Measurements from ENCODE around the gene EXD3. TPM values are rescaled to one million over a fixed set of nuclear protein-coding genes. Genes with fewer than 3 reads are reported as not detected.

EXD3 gene
- total RNA-seq, 2 experiments from 2014 or later: 8.1 to 9.0 TPM

DNA sequence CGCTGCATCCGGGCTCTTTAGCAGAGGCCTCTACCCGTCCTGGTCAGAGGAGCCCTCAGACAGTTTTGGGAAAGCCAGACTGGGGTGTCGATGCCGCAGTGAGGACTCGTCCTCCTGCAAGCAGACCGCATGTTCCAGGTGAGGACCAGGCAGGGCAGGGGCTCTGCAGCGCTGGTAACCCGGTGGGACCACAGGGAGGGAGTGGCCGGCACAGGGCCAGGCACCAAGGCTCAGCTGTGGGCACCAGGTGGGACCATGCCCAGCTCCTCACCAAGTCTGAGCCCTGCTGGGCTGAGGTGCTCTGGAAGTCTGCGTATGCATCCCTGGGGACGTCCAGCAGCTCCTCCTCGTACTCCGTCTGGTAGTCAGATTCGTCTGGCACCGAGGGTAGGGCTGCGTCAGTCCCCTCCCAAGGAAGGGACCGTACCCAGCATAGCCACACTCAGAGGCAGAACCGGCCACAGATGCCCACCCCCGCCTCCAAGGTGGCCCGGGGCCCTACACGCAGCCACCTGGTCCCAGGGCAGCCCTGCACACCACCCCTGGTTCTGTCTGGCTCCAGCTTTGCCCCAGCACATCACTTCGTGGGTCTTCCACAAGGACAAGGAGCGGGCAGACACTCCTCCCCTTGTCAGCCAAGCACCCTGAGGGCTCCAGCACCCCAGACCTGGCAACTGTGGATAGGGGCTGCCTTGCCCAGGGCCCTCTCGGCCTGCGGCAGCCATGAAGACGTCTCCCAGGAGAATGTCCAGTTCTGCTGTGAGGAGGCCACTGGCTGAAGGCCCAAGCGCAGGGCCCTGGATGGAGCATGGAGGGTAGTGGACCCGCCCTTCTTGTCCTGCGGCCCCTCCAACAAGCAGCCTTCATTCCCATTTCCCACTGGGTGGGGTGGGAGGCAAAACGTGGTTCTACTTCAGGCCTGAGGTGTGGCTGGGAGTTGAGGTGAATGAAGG, 37.7 kb upstream of the EXD3 start:
- peak overlapping the region; percentile 91 for H3K27ac Mint-ChIP-seq
- CTCF ChIA-PET: interaction anchor here (1.4 to 1.5 kb wide), 2 partner anchors 15 to 38 kb away, joined by 3 read pairs; partner anchors contain the start of gene EXD3
- H3K27me3 Mint-ChIP-seq: no peaks in the 10 kb centered on the region
- POLR2A ChIA-PET: interaction anchor here (0.6 kb wide), 1 partner anchor 17 kb away, joined by 3 read pairs; no protein-coding TSS in a partner anchor
- no peaks in the 10 kb centered on the region for H3K9me3 Mint-ChIP-seq
- intact Hi-C loops (cut with micrococcal nuclease): no loop called here
- peaks cover 11% of the 10 kb centered on the region for H3K36me3 Mint-ChIP-seq (ENCODE audit: low read depth)
- no peak for ATAC-seq
- peaks cover 34% of the 10 kb centered on the region for H3K4me1 Mint-ChIP-seq (ENCODE audit: low read depth)
- DNase-seq: no peak
- H3K4me3 Mint-ChIP-seq: peak overlapping the region; percentile 83
- no peak for TF ChIP-seq CTCF (IDR thresholded peaks at IDR 0.05)

GRCh38 chr9:137459601-137460362, 36.8 kb upstream of the EXD3 start:
- no peak for ATAC-seq
- ChIA-PET POLR2A (no interaction called here), CTCF (interaction anchor here (1.0 to 1.5 kb wide), 3 partner anchors 14 to 158 kb away, joined by 3 to 4 read pairs (median 3); partner anchors contain the start of gene EXD3)
- peak overlapping the region; percentile 91 for H3K27ac Mint-ChIP-seq
- no peaks in the 10 kb centered on the region for H3K27me3 Mint-ChIP-seq
- DNase-seq: no peak
- no peak for TF ChIP-seq CTCF (IDR thresholded peaks at IDR 0.05)
- intact Hi-C loops (cut with micrococcal nuclease): no loop called here
- H3K4me1 Mint-ChIP-seq (ENCODE audit: low read depth): peaks cover 37% of the 10 kb centered on the region
- H3K9me3 Mint-ChIP-seq: no peaks in the 10 kb centered on the region
- H3K36me3 Mint-ChIP-seq (ENCODE audit: low read depth): peaks cover 18% of the 10 kb centered on the region
- peak overlapping the region; percentile 57 for H3K4me3 Mint-ChIP-seq

GRCh38 chr9:137459152-137459600, 36.2 kb upstream of the EXD3 start, which contains the start of gene NSMF:
Gene NSMF (minus strand): TSS chr9:137459334. CDS start chr9:137459102, 232 bp downstream.
- Mint-ChIP-seq H3K9me3 (no peaks in the 10 kb centered on the region), H3K36me3 (ENCODE audit: low read depth) (peaks cover 24% of the 10 kb centered on the region), H3K27ac (peak within 1 kb of the TSS; percentile 91), H3K27me3 (no peaks in the 10 kb centered on the region), H3K4me3 (peak within 1 kb of the TSS; percentile 57), H3K4me1 (ENCODE audit: low read depth) (peaks cover 42% of the 10 kb centered on the region)
- DNase-seq (peak; percentile 95), ATAC-seq (peak; percentile 63)
- CTCF ChIA-PET: interaction anchor here (0.6 to 1.0 kb wide), 3 partner anchors 14 to 158 kb away, joined by 3 to 4 read pairs (median 3); partner anchors contain the start of genes EXD3 and NOXA1
- POLR2A ChIA-PET: no interaction called here
- intact Hi-C loops (cut with micrococcal nuclease): no loop called here
- no peak for TF ChIP-seq CTCF (IDR thresholded peaks at IDR 0.05)

- no peak for TF ChIP-seq CTCF (IDR thresholded peaks at IDR 0.05)
- intact Hi-C loops (cut with micrococcal nuclease): no loop called here
- peak overlapping the region; percentile 57 for H3K4me3 Mint-ChIP-seq
- POLR2A ChIA-PET: no interaction called here
- CTCF ChIA-PET: interaction anchor here (0.6 to 1.0 kb wide), 2 partner anchors 13 to 35 kb away, joined by 3 to 4 read pairs; partner anchors contain the start of genes EXD3 and NOXA1
- peaks cover 46% of the 10 kb centered on the region for H3K4me1 Mint-ChIP-seq (ENCODE audit: low read depth)
- H3K9me3 Mint-ChIP-seq: no peaks in the 10 kb centered on the region
- DNase-seq (no peak), ATAC-seq (peak; percentile 1)
- H3K27me3 Mint-ChIP-seq: no peaks in the 10 kb centered on the region
- H3K27ac Mint-ChIP-seq: no peak overlapping the region
- H3K36me3 Mint-ChIP-seq (ENCODE audit: low read depth): peaks cover 27% of the 10 kb centered on the region
These were observed 35.5 kb upstream of the EXD3 start for GRCh38 chr9:137458194-137459151.
